ENCODE results near the gene FCGR2B. TPM values are rescaled to one million over a fixed set of nuclear protein-coding genes. Genes with fewer than 3 reads are reported as not detected.
"Not testable (repeated sequence)": the region's sequence is repeated elsewhere in the genome, so short reads cannot be mapped to it uniquely, and the experiment has no call there.

The FCGR2B gene
- total and polyA plus RNA-seq, 2 donors (not counting 3 experiments of a cell fraction or from before 2014, with no cell fraction given) = not detected

DNA sequence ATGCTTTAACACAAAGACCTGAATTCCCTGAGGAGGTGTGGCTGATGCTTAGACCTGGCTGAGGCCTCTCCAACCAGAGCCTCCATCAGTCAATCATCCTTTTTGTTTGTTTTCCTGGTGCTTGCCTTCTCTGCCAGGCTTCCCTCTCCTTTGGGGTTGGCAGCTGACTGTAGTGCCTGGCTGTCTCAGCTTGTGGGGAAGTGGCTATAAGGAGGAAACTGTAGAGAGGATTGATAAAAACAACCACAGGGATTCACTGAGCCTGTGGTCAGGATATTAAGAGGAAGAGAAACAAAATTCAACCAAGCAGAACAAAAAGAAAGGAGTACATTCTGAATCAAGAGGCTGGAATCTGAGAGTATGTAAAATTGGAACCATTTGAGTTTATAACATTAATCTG lies 4.4 kb upstream of the FCGR2B start:
- H3K9me3 ChIP-seq (replicated peaks; ENCODE audit: control insufficient read depth, insufficient read depth, low read length); H3K9me1 ChIP-seq (replicated peaks; ENCODE audit: control insufficient read depth, extremely low read depth, insufficient read depth, low read length); H3K79me2 ChIP-seq (ENCODE audit: control insufficient read depth, insufficient read depth, low read length); H3K9ac ChIP-seq (replicated peaks; ENCODE audit: extremely low read depth, insufficient read depth, low read length); H3K36me3 ChIP-seq (ENCODE audit: control insufficient read depth in 2 of 2, extremely low read depth in 1 of 2, insufficient read depth in 2 of 2, low read length in 2 of 2); POLR2A ChIA-PET; H3K27ac ChIP-seq (ENCODE audit: insufficient read depth, low read depth, low read length); H4K20me1 ChIP-seq (replicated peaks; ENCODE audit: control insufficient read depth, extremely low read depth, insufficient read depth, low read length); H3K4me1 ChIP-seq (ENCODE audit: control insufficient read depth, extremely low read depth, insufficient read depth, low read length); FAIRE-seq; H3K4me2 ChIP-seq (ENCODE audit: insufficient read depth, low read length); intact Hi-C loops (cut with micrococcal nuclease); CTCF ChIA-PET; BruUV-seq (replicated peaks); dilution Hi-C loops (cut with MboI; ENCODE audit: extremely low pct_ligation_motif_present, low sequenced_read_pairs); H2AFZ ChIP-seq (ENCODE audit: low read depth, low read length); H3K27me3 ChIP-seq (ENCODE audit: control insufficient read depth in 2 of 2, insufficient read depth in 2 of 2, low read length in 2 of 2); DNase-seq (ENCODE audit: low read depth, low spot score); H3K4me3 ChIP-seq (replicated peaks in 1 of 3; ENCODE audit: insufficient read depth in 1 of 3, low read depth in 1 of 3, low read length in 3 of 3): not testable (repeated sequence)

DNA sequence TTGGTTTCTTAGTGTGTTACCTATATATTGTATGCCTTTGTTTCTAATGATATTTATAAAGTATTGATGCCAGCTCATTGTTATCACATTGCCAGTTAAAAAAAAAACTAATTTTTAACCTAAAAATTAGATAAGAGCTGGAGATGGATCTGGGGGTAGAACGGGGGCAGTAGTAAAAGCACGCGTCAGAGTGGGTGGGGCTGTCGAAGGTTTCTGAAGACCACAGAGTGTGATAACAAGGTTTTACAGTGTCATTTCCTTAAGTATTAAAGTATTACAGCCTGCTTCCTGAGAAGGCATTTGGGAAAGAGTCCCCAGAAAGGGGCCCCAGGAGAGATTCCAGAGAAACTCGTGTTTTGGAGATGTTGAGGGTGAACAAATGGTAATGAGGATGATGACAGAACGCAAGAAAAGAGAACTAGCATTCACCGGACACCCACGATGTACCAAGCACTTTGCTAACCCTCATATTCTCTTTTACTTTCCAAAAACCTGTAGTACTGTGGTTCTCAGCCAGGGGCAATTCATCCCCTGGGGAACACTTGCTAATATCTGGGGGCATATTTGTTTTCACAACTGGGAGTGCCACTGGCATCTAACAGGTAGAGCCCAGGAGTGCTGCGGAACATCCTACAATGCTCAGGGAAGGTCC lies 1.2 kb upstream of the FCGR2B start:
- H2AFZ ChIP-seq (ENCODE audit: low read depth, low read length); H3K27ac ChIP-seq (ENCODE audit: insufficient read depth, low read depth, low read length); H3K79me2 ChIP-seq (ENCODE audit: control insufficient read depth, insufficient read depth, low read length); H3K9me1 ChIP-seq (replicated peaks; ENCODE audit: control insufficient read depth, extremely low read depth, insufficient read depth, low read length); BruUV-seq (replicated peaks); H3K36me3 ChIP-seq (ENCODE audit: control insufficient read depth in 2 of 2, extremely low read depth in 1 of 2, insufficient read depth in 2 of 2, low read length in 2 of 2); H3K4me2 ChIP-seq (ENCODE audit: insufficient read depth, low read length); dilution Hi-C loops (cut with MboI; ENCODE audit: extremely low pct_ligation_motif_present, low sequenced_read_pairs); H3K27me3 ChIP-seq (ENCODE audit: control insufficient read depth in 2 of 2, insufficient read depth in 2 of 2, low read length in 2 of 2); DNase-seq (ENCODE audit: low read depth, low spot score); H3K4me1 ChIP-seq (ENCODE audit: control insufficient read depth, extremely low read depth, insufficient read depth, low read length); H3K9ac ChIP-seq (replicated peaks; ENCODE audit: extremely low read depth, insufficient read depth, low read length); H3K4me3 ChIP-seq (replicated peaks in 1 of 3; ENCODE audit: insufficient read depth in 1 of 3, low read depth in 1 of 3, low read length in 3 of 3); FAIRE-seq; intact Hi-C loops (cut with micrococcal nuclease); H3K9me3 ChIP-seq (replicated peaks; ENCODE audit: control insufficient read depth, insufficient read depth, low read length); H4K20me1 ChIP-seq (replicated peaks; ENCODE audit: control insufficient read depth, extremely low read depth, insufficient read depth, low read length); POLR2A ChIA-PET; CTCF ChIA-PET: not testable (repeated sequence)

DNA sequence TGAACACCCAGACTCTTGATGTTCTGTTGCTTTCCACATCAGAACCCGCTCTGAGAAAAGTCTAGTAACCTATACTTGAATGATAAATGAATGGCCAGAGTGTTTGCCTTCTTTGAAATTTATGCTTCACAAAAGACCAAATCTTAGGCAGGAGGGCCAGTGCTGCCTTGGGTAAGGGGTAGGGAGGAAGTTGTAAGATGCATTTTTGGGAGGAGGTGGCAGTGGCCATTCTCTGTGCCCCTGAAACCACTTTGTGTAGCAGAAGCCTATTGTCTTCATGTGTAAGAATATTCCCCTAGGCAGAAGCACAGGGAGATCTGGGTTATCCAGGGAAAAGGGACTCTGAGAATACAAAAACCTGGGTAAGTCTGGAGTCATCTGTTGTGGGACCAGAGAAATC lies 626 bp downstream of the FCGR2B start:
- H3K79me2 ChIP-seq (ENCODE audit: control insufficient read depth, insufficient read depth, low read length); H3K4me3 ChIP-seq (replicated peaks in 1 of 3; ENCODE audit: insufficient read depth in 1 of 3, low read depth in 1 of 3, low read length in 3 of 3); H3K27ac ChIP-seq (ENCODE audit: insufficient read depth, low read depth, low read length); H3K9me1 ChIP-seq (replicated peaks; ENCODE audit: control insufficient read depth, extremely low read depth, insufficient read depth, low read length); H3K9ac ChIP-seq (replicated peaks; ENCODE audit: extremely low read depth, insufficient read depth, low read length); H3K36me3 ChIP-seq (ENCODE audit: control insufficient read depth in 2 of 2, extremely low read depth in 1 of 2, insufficient read depth in 2 of 2, low read length in 2 of 2); H2AFZ ChIP-seq (ENCODE audit: low read depth, low read length); POLR2A ChIA-PET; H3K4me2 ChIP-seq (ENCODE audit: insufficient read depth, low read length); DNase-seq (ENCODE audit: low read depth, low spot score); H3K9me3 ChIP-seq (replicated peaks; ENCODE audit: control insufficient read depth, insufficient read depth, low read length); FAIRE-seq; H3K4me1 ChIP-seq (ENCODE audit: control insufficient read depth, extremely low read depth, insufficient read depth, low read length); CTCF ChIA-PET; dilution Hi-C loops (cut with MboI; ENCODE audit: extremely low pct_ligation_motif_present, low sequenced_read_pairs); intact Hi-C loops (cut with micrococcal nuclease); H3K27me3 ChIP-seq (ENCODE audit: control insufficient read depth in 2 of 2, insufficient read depth in 2 of 2, low read length in 2 of 2); H4K20me1 ChIP-seq (replicated peaks; ENCODE audit: control insufficient read depth, extremely low read depth, insufficient read depth, low read length); BruUV-seq (replicated peaks): not testable (repeated sequence)

DNA sequence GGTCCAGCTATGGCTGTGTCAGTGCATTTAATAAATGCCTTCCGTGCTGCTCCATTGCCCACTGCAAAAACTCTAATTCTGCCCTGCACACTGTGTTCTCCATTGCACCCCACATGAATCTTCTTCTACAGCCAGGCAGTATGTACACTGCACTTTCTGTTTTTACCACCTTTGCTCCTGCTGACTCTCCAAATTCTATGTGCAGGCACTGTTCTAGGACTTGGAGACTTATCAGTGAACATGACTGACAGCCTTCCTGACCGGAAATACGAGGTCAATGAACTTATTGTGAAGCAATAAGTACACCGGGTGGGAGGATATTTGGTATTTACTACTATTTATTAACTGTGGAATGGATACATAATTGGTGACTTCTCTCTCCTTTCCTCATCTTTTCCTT lies 1.7 kb downstream of the FCGR2B start:
- DNase-seq (ENCODE audit: low read depth, low spot score); H3K36me3 ChIP-seq (ENCODE audit: control insufficient read depth in 2 of 2, extremely low read depth in 1 of 2, insufficient read depth in 2 of 2, low read length in 2 of 2); CTCF ChIA-PET; H3K79me2 ChIP-seq (ENCODE audit: control insufficient read depth, insufficient read depth, low read length); H3K9ac ChIP-seq (replicated peaks; ENCODE audit: extremely low read depth, insufficient read depth, low read length); H3K27ac ChIP-seq (ENCODE audit: insufficient read depth, low read depth, low read length); H4K20me1 ChIP-seq (replicated peaks; ENCODE audit: control insufficient read depth, extremely low read depth, insufficient read depth, low read length); H3K4me3 ChIP-seq (replicated peaks in 1 of 3; ENCODE audit: insufficient read depth in 1 of 3, low read depth in 1 of 3, low read length in 3 of 3); H3K9me3 ChIP-seq (replicated peaks; ENCODE audit: control insufficient read depth, insufficient read depth, low read length); H3K9me1 ChIP-seq (replicated peaks; ENCODE audit: control insufficient read depth, extremely low read depth, insufficient read depth, low read length); H3K4me1 ChIP-seq (ENCODE audit: control insufficient read depth, extremely low read depth, insufficient read depth, low read length); BruUV-seq (replicated peaks); dilution Hi-C loops (cut with MboI; ENCODE audit: extremely low pct_ligation_motif_present, low sequenced_read_pairs); intact Hi-C loops (cut with micrococcal nuclease); H3K4me2 ChIP-seq (ENCODE audit: insufficient read depth, low read length); FAIRE-seq; H2AFZ ChIP-seq (ENCODE audit: low read depth, low read length); POLR2A ChIA-PET; H3K27me3 ChIP-seq (ENCODE audit: control insufficient read depth in 2 of 2, insufficient read depth in 2 of 2, low read length in 2 of 2): not testable (repeated sequence)

Measured in endothelial cell of umbilical vein (primary cell).